HG03103 (cell line): ENCODE measurements around the gene RPS25.
"Not testable (repeated sequence)": the region's sequence is repeated elsewhere in the genome, so short reads cannot be mapped to it uniquely, and the experiment has no call there.

Source experiments
- ATAC-seq: cut with Tn5 transposase; IDR thresholded peaks from one replicate; pipeline ENCODE4 v1.9.1; 2021; ENCODE audit warnings: low read depth; ENCODE audit not compliant: unreplicated experiment

Gene RPS25

DNA sequence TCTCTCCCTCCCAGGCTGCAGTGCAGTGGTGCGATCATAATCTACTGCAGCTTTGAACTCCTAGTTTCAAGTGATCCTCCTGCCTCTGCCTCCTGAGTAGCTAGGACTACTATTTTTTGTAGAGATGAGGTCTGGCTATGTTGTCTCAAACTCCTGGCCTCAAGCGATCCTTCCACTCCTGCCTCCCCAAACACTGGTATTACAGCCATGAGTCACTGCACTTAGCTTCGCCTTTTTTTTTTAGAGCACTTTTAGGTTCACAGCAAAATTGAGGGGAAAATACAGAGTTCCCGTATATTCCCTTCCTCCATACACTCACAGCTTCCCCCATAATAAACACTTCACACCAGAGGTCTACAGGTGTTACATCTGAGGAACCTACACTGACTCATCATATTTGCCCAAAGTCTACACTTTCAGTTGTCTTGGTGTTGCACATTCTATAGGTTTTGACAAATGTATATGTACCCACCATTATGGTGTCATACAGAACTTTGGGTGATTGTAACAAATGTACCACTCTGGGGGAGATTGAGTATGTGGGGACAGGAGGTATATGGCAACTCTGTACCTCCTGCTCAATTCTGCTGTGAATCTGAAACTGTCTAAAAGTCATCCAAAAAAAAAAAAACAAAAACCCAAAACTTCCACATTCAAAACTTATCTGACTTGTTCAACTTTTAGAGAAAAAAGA lies 23.8 kb upstream of the RPS25 start:
- no peak for ATAC-seq

DNA sequence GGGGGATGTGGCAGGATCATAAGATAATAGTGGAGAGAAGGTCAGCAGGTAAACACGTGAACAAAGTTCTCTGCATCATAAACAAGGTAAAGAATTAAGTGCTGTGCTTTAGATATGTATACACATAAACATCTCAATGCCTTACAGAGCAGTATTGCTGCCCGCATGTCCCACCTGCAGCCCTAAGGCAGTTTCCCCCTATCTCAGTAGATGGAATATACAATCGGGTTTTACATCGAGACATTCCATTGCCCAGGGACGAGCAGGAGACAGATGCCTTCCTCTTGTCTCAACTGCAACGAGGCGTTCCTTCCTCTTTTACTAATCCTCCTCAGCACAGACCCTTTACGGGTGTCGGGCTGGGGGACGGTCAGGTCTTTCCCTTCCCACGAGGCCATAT lies 21.3 kb upstream of the RPS25 start:
- ATAC-seq = not testable (repeated sequence)

DNA sequence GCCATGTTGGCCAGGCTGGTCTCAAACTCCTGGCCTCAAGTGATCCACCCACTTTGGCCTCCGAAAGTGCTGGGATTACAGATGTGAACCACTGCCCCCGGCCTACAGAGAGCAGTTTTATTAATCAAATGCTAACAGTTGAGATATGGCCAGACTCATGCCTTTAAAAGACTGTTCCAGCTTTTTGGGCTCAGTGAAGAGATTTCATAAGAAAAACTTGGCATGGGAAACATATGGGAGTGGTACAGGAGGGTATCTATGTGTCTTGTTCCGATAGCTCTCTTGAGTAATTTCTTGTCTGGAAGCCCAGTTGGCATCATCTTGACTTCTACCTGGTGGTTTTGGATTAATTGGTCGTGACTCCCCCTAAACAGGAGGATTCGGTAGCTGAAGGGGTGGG lies 20.7 kb upstream of the RPS25 start:
- no peak for ATAC-seq

DNA sequence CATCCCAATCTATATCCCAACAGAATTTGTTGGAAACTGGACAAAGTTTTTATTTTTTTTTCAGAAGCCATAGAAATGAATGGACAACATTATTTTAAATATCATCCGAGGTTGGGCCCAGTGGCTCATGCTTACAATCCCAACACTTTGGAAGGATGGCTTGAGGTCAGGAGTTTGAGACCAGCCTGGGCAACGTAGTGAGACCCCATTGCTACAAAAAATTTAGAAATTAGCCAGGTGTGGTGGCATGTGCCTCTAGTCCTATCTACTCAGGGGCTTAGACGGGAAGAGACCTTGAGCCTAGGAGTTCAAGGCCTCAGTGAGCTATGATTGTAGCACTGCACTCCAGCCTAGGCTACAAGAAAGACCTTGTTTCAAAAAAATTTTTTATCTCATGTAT lies 16.7 kb upstream of the RPS25 start:
- ATAC-seq = no peak

DNA sequence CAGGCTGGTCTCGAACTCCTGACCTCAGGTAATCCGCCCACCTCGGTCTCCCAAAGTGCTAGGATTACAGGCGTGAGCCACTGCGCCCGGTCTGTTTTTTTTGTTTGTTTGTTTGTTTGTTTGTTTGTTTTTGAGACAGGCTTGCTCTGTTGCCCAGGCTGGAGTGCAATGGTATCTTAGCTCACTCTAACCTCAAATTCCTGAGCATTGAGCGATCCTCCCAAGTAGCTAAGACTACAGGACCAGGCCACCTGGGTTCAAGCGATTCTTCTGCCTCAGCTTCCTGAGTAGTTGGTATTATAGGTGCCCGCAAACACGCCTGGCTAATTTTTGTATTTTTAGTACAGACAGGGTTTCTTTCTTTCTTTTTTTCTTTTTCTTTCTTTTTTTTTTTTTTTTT lies 15.3 kb upstream of the RPS25 start:
- ATAC-seq = not testable (repeated sequence)

DNA sequence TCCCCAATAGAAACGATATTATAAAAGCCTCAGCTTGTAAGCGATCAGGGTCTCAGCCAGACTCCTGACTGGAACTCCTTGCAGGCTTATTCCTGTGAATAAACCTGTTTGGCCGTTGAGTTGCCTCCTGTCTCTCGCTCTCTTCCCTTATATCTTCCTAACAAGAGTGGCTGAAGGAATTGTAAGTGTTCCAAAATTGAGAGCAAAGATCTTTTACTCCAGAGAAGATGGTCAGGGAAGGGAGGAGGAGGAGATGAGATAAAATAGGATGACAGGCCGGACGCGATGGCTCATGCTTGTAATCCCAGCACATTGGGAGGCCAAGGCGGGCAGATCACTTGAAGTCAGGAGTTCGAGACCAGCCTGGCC lies 13.8 kb upstream of the RPS25 start:
- ATAC-seq = no peak

DNA sequence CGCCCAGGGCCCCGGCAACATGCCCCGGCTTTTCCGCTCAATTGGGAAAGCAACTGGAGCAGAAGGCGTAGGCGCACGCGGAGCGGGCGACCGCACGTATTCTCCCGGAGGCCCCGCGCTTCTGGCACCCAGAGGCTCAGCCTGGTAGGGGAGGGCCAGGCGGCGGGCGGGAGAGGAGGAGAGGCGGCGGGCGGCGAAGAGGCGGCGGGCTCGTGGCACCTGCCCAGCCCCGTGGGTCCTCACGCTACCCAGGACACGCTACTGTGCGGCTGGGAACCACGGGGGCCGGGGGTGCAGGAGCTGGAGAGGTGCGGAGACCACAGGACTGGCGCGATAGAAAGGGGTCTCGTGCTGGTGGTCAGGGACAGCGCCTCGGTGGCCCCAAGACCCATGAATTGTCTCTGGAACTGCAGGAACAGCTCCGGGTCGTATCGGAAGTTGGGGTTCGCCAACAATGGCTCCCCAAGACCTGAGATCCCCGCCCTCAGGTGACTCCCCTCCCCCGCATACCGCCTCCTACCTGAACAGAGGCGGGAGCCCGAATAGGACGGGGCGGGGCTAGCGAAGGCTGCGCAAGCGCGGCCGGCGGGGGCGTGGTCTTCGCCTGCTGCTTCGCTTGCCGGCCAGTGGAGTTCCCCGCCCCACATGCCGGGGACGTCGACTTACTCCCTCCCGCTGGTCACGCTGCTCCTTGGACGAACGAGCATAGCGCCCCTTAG lies 12.3 kb upstream of the RPS25 start, which contains the start of gene SLC37A4:
TSS of gene SLC37A4 (minus strand) at position 549 of the 719 bp plus-strand sequence.
- peak; percentile 74 for ATAC-seq

DNA sequence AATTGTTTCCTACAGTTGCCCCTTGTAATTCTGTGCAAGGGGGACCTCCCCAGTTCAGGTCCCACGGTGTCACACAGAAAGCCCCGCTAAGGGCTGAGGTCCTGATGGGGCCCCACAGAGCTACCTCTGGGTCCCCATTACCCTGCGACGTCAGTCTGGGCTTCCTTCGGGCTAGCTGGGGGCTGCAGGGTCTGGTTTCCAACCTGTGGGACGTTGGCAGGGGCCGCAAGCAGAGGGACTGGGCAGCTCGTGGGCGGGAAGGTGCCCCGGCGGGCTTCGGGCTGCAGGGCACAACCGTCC lies 11.8 kb upstream of the RPS25 start:
- no peak for ATAC-seq

DNA sequence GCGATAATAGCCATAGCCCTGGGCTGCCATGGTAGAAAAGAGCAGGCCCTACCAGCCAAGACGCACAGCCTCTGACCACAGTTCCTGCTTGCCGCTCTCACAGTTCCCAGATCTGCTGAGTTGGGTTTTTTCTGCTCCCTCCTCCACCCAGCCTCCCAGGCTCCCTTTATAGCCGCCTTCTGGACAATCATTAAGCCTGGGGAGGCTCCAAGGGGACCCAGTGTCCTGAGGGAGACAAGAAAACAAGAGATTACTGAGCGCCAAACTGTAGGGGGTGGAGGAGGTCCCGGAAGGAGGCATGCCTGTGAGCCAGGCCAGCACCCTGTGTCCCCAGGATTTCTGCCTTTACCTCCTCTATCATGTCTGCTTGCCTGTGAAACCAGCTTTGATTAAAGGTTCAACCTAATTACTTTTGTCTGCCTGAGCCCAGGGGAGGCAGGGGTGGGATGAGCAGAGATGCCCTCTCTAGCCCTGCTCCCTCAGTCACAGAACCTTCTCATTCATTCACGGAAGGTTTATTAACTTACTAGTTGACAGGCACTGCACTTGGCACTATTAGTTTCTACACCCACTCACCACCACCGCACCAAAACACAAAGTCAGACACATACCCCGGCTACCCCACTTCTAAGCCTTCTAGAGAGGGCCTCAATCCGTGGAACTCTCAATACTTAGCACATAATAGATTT lies 11.3 kb upstream of the RPS25 start:
- no peak for ATAC-seq

DNA sequence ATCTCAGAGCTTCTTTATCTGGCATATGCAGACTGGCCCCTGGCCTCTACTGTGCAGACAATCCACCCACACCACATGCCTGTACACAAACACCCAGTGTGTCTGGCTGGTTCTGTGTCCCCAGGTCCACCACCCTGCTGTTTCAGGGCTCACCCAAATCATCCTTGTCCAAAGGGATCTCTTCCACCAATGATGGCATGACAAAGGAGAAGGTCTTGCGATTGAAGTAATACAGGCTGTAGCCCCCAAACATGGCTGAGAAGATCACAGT lies 10.9 kb upstream of the RPS25 start:
- ATAC-seq = no peak

DNA sequence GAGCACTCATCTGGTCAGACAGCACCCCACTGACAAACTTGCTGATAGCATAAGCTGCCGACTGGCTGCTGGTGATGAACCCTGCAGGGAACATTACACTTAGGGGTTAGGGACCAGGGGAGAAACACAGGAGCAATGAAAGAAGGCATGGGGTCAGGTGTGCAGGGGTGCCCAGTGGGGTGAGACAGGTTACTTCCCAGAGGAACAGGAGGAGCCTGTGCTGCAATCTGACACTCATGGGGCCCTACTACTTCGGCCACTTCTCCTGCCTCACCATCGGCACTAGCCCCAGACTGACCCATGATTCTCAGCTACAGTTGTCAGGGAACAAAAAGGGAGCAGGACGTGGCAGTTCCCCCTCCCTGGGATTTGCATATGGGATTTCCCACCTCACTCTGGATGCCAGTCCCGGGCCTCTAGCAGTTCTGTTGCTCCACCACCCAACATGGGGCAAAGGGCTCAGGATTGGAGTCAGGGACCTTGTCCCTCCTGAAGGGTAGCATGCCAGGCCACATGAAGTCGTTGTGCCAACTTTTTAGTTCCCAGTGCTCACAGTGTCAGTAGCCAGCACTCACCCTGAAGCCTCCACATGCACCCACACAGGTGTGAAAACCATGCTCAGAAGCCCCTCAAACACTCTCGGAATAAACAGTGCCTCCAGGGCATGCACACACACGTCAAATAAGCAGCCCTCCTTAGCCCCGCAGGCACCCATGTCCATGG lies 10.4 kb upstream of the RPS25 start:
- no peak for ATAC-seq

DNA sequence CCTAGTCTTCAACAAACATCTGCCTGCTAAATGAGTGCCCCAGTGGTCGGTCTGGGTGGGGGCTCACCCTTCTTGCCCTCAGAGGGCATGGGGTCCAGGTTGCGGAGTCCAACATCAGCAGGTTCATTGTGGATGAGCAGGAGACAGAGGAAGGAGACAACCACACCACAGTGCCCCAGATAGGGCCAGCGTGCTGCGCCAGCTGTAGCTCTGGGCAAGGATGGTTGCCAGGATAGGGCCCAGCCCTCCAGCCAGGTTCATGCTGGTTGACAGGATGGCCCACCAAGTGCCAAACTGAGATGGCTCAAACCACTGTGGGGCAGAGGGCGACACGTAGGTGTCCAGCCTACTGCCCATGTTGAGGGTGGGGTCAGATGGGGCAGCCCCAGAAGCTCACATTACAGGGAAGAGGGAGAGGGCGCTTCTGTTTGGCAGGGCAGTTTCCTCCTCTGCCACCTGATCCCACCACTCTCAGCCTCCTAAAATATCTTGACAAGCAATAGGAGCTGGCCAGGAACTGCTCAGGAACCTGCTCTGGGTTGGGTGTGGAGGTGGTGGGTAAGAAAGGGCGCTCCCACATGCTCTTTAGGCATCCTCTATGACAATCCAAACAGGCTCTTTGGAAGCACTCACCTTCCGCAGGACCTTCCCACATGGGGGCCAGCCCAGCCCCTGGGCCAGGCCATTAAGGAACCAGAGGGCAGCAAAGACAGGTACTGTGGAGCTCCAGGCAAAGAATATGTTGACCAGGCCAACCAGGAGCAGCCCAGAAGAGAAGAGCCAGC lies 9.6 kb upstream of the RPS25 start:
- no peak for ATAC-seq

DNA sequence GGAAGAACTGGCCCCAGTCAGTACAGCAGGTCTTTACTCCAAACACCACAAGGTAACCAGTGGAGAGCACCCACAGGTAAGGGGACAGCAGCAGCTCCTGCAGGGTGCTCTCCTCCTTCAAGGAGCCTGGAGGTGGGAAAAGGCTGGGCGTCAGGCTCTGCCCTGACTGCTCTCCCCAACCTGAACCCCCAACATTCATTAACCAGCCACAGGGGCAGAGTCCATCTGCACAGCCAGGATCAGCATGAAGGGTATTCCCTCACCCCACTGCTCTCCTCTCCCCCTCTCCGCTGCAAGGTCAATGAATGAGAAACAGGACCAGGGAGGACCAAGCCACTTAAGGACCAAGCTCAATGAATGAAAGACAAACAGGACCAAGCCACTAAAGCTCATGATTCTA lies 8.8 kb upstream of the RPS25 start:
- no peak for ATAC-seq

DNA sequence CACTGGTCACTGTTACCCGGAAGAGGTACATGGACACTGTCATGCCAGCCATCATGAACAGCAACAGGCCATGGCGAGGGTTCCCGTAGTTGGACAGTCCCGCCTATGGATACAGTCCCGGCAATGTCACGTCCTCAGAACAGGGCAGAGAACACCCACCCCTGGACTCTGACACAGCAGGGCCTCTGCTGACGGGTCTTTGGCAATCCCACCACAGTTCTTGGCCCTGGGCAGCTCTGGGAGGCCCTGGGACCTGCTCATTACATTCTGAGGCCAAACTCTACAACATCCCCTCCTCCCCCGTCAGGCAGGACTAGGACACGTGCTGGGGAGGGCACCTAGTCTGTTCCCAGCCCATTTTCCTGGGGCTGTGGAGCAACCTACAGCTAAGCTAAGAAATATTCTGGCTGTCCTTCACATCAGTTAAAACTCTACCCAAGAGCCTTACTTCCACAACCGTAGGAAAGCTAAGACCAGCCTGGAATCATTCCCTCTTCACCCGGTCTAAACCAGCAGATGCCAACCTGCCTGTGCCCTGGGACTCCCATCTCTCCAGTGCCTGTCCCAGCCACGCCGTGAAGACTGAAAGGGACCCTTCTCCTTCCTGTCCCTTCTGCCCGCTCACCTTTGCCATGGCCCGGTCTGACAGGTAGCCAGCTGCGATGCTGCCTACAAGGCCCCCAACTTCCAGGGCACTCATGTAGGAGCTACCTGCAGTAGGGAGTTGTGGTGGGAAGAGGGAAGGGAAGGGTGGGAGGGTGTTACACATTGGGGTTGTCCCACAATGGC lies 8.0 kb upstream of the RPS25 start:
- ATAC-seq = no peak

DNA sequence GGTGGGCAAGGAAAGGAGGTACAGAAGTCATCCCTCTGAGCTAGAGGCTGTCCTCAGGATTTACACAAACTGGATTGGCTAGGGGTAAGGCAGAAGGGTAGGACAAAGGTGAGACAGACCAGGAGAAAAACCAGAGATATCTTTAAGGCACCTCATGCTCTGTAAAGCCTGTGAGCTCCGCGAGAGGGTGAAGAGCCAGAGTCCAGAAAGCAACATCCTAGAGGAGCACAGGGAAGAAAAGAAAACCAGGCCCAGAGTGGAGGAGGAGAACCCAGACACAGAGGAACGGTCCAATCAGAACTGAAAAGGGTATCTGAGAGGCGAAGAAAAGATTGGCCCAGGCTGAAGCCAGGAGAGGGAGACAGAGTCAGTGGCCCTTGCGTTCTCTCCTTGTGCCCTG lies 7.4 kb upstream of the RPS25 start:
- ATAC-seq = no peak

DNA sequence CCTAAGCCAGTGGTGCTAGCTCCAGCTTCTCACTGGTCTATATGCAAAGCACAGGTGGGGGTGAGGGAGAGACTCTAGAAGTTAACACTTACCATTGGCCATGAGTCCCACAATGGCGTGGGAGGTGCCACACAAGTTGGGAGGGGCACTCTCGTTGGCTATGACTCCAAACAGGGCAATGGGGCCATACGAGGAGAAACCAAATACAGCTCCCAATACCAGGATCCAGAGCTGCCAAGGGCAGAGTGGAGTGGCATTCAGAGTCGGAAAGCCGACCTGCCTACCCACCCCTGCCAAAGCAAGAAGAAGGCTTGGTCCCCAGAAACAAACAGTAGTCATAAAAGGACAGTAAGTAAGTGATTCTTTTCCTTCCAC lies 6.9 kb upstream of the RPS25 start:
- no peak for ATAC-seq

DNA sequence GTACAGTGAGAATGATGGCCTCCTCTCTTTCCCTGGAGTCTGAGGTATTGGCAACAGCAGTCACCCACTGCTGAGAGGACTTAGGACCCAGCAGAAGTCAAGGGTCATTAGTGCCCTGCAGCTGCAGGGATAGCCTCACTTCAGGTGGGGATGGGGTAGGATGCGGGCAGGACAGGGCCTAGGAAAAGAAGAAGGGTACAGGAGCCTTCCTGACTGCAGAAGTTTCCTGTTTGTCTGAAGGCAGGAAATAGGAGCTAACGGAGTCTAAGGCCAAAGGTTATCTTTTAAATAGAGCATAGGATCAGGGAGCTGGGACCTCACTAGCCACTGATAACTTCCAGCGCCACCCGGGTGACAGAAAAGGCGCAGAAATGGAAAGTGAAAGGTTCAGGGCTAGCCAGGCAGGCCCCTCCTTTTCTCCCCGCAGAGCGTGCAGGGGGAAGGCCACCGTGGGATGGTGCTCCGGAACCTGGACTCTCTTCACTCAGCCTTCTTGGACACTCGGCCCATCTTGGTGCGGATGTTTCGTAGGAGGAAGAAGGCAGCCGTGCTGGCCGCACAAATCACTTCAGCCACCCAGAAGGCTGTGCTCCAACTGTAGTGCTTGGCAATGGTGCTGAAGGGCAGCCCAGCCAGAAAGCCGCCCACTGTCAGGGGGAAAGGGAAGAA lies 6.4 kb upstream of the RPS25 start:
- ATAC-seq = no peak

DNA sequence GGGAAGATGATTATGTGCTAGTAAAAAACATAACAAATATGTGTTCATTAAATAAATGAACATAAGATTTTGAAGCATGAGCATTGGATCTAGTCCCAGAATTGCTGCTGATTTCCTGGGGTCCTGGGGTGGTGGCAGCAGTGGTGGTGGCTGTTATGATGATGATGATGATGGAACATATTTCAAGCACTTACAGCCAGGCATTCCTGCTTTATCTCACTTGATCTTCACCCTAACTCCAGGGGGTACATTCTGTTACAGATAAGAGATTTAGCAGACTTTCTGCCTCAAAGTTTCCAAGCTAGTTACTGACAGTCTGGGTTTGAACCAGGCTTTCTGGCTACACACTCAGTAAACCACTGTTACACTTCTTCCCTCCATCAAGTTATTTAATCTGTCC lies 5.6 kb upstream of the RPS25 start:
- no peak for ATAC-seq

DNA sequence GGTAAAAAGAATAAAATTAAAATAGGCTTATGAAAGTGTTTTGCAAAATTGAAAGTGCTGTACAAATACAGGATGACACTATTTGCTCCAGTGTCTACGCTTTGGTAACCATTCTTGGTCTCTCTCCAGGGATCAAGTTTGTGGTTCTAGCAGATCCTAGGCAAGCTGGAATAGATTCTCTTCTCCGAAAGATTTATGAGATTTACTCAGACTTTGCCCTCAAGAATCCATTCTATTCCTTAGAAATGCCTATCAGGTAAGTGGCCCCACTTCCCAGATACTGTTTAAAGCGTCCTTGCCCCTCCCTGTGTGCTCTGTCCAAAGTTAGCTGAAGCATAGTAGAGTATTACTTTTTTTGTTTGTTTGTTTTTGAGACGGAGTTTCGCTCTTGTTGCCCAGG lies 3.5 kb upstream of the RPS25 start:
- no peak for ATAC-seq

DNA sequence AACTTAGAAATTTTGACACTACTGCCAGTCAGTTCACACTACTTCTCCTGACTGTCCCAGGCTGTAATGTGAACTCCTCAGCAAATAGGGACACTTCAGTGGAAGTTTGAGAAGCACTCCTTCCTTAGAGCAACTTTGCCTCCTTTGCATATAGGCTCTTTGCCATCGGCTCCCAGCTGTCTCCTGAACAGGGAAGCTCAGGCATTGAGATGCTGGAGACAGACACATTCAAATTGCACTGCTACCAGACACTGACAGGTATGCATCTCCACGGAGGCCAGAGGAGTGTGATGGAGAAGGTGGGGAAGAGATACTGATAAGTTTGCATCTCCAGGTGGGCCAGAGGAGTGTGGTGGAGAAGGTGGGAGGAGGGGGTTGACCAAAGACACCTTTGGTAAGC lies 1.9 kb upstream of the RPS25 start:
- no peak for ATAC-seq
